GM19463 (cell line): Measurements from ENCODE around the gene DEFB132.

Experiments
- ATAC-seq: cut with Tn5 transposase; IDR thresholded peaks from one replicate; pipeline ENCODE4 v1.9.1; 2021; ENCODE audit warnings: mild to moderate bottlenecking, moderate library complexity; ENCODE audit not compliant: unreplicated experiment

Gene DEFB132

GRCh38 chr20:259981-260380, 2.5 kb downstream of the DEFB132 start:
- no peak for ATAC-seq

- ATAC-seq, result no peak
Observed at GRCh38 chr20:263701-264100, 6.2 kb downstream of the DEFB132 start.

- ATAC-seq, result peak; percentile 96
Observed at GRCh38 chr20:266596-267562, 9.4 kb downstream of the DEFB132 start.

GRCh38 chr20:270517-270916, 13.0 kb downstream of the DEFB132 start:
- no peak for ATAC-seq

- ATAC-seq, result no peak
Observed at GRCh38 chr20:271069-271468, 13.5 kb downstream of the DEFB132 start.

GRCh38 chr20:271528-271927, 14.0 kb downstream of the DEFB132 start:
- ATAC-seq, result no peak

- ATAC-seq, result no peak
Observed at GRCh38 chr20:272718-273117, 15.2 kb downstream of the DEFB132 start.

- ATAC-seq, result no peak
Observed at GRCh38 chr20:273884-274283, 16.4 kb downstream of the DEFB132 start.

- no peak for ATAC-seq
Observed at GRCh38 chr20:275791-276190, 18.3 kb downstream of the DEFB132 start.

GRCh38 chr20:276620-277495, 19.3 kb downstream of the DEFB132 start:
- no peak for ATAC-seq

- no peak for ATAC-seq
Observed at GRCh38 chr20:277496-277781, 19.9 kb downstream of the DEFB132 start.

- ATAC-seq, result no peak
Observed at GRCh38 chr20:278181-278580, 20.7 kb downstream of the DEFB132 start.

GRCh38 chr20:278607-279571, 21.4 kb downstream of the DEFB132 start:
- no peak for ATAC-seq

- ATAC-seq, result no peak
Observed at GRCh38 chr20:284172-284571, 26.6 kb downstream of the DEFB132 start.

- ATAC-seq, result no peak
Observed at GRCh38 chr20:286508-286907, 29.0 kb downstream of the DEFB132 start.

GRCh38 chr20:288956-289692, 31.6 kb downstream of the DEFB132 start:
- ATAC-seq, result no peak

- ATAC-seq, result no peak
Observed at GRCh38 chr20:289693-290083, 32.2 kb downstream of the DEFB132 start.

- ATAC-seq, result peak; percentile 89
Observed at GRCh38 chr20:290084-290831, 32.7 kb downstream of the DEFB132 start, which contains the start of gene C20orf96. C20orf96 (minus strand) TSS chr20:290750; CDS start chr20:290610, 140 bp downstream.

GRCh38 chr20:294602-295001, 37.1 kb downstream of the DEFB132 start:
- ATAC-seq, result no peak
